ENCODE data around the gene PCBP3. TPM values are rescaled to one million over a fixed set of nuclear protein-coding genes. Genes with fewer than 3 reads are reported as not detected.

Gene PCBP3
- polyA plus RNA-seq, 1 donor (not counting 4 experiments of a cell fraction or from before 2014, with no cell fraction given): 0.25 TPM

DNA sequence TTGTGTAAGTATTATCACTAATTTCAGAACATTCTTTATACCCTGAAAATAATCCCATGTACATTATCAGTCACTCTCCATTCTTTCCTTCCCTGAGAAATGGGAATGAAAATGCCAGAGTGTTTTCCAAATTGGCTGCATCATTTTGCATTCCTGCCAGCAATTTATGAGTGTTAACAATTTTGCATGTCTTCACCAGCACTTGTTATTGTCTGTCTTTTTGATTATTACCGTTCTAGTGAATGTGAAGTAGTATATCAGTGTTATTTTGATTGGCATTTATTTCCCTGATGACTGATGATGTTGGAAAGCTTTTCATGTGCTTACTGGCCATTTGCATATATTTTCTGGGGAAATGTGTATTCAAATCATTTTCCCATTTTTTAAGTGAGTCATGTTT is 71.9 kb downstream of the PCBP3 start:
- TF ChIP-seq, protein P1, sequence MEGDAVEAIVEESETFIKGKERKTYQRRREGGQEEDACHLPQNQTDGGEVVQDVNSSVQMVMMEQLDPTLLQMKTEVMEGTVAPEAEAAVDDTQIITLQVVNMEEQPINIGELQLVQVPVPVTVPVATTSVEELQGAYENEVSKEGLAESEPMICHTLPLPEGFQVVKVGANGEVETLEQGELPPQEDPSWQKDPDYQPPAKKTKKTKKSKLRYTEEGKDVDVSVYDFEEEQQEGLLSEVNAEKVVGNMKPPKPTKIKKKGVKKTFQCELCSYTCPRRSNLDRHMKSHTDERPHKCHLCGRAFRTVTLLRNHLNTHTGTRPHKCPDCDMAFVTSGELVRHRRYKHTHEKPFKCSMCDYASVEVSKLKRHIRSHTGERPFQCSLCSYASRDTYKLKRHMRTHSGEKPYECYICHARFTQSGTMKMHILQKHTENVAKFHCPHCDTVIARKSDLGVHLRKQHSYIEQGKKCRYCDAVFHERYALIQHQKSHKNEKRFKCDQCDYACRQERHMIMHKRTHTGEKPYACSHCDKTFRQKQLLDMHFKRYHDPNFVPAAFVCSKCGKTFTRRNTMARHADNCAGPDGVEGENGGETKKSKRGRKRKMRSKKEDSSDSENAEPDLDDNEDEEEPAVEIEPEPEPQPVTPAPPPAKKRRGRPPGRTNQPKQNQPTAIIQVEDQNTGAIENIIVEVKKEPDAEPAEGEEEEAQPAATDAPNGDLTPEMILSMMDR (optimal IDR thresholded peaks at IDR 0.05 in 1 of 3, IDR thresholded peaks at IDR 0.05 in 1 of 3, conservative IDR thresholded peaks at IDR 0.05 in 1 of 3; ENCODE audit: extremely low read depth in 1 of 3, insufficient read depth in 2 of 3, low read length in 3 of 3): no peak
- no peak for TF ChIP-seq EZH2 (IDR thresholded peaks at IDR 0.05; ENCODE audit: low read length)
- Histone ChIP-seq H3K4me1 (ENCODE audit: control insufficient read depth, extremely low read depth, insufficient read depth, low read length) (no peaks in the 10 kb centered on the region), H2AFZ (ENCODE audit: control insufficient read depth, low read length) (no peak overlapping the region), H3K79me2 (ENCODE audit: control insufficient read depth, insufficient read depth, low read length) (no peaks in the 10 kb centered on the region), H3K9ac (ENCODE audit: control insufficient read depth, extremely low read depth, insufficient read depth, low read length) (no peak overlapping the region), H4K20me1 (ENCODE audit: control insufficient read depth, extremely low read depth, insufficient read depth, low read length) (no peaks in the 10 kb centered on the region), H3K36me3 (ENCODE audit: control insufficient read depth in 2 of 2, extremely low read depth in 1 of 2, insufficient read depth in 2 of 2, low read length in 2 of 2) (no peaks in the 10 kb centered on the region), H3K4me2 (ENCODE audit: control insufficient read depth, extremely low read depth, insufficient read depth, low read depth, low read length) (no peak overlapping the region), H3K27ac (ENCODE audit: control insufficient read depth, insufficient read depth, low read length) (no peak overlapping the region), H3K9me3 (ENCODE audit: control insufficient read depth, low read depth, low read length) (no peaks in the 10 kb centered on the region), H3K27me3 (ENCODE audit: control insufficient read depth, extremely low read depth, insufficient read depth, low read length) (peaks cover 6% of the 10 kb centered on the region), H3K4me3 (ENCODE audit: control insufficient read depth in 2 of 3, extremely low read depth in 1 of 3, insufficient read depth in 2 of 3, low read depth in 1 of 3, low read length in 3 of 3) (no peak overlapping the region), H3K9me1 (ENCODE audit: control insufficient read depth, extremely low read depth, insufficient read depth, low read length) (no peaks in the 10 kb centered on the region)
- FAIRE-seq (no peak), DNase-seq (ENCODE audit: low read depth, low spot score) (no peak)
- dilution Hi-C loops (cut with MboI; ENCODE audit: extremely low pct_ligation_motif_present, low sequenced_read_pairs): no loop called here

DNA sequence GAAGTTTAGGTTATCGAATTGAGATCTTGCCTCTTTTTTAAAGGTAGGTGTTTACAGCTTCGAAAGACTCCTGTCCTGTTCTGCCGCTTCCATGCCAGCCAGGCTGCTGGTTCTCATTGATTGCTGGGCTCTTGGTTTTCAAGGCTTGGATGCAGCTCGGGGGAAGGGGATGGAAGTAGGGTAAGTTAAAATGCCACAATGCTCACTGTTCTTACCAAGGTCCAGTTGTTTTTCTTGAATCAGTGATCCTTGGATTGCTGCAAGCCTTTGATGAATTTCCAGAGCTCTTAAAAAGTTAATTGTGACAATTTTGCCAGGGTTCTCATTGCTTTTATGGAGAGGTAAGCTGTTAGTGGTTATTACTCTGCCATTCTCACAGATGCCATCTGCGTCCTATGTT is 74.9 kb downstream of the PCBP3 start:
- H3K4me3 ChIP-seq (ENCODE audit: control insufficient read depth in 2 of 3, extremely low read depth in 1 of 3, insufficient read depth in 2 of 3, low read depth in 1 of 3, low read length in 3 of 3): no peak overlapping the region
- H3K4me1 ChIP-seq (ENCODE audit: control insufficient read depth, extremely low read depth, insufficient read depth, low read length): no peaks in the 10 kb centered on the region
- peaks cover 6% of the 10 kb centered on the region for H3K27me3 ChIP-seq (ENCODE audit: control insufficient read depth, extremely low read depth, insufficient read depth, low read length)
- no peak for DNase-seq (ENCODE audit: low read depth, low spot score)
- dilution Hi-C loops (cut with MboI; ENCODE audit: extremely low pct_ligation_motif_present, low sequenced_read_pairs): no loop called here
- H4K20me1 ChIP-seq (ENCODE audit: control insufficient read depth, extremely low read depth, insufficient read depth, low read length): no peaks in the 10 kb centered on the region
- no peak overlapping the region for H3K27ac ChIP-seq (ENCODE audit: control insufficient read depth, insufficient read depth, low read length)
- TF ChIP-seq EZH2 (IDR thresholded peaks at IDR 0.05; ENCODE audit: low read length): no peak
- TF ChIP-seq, protein P1 (optimal IDR thresholded peaks at IDR 0.05 in 1 of 3, IDR thresholded peaks at IDR 0.05 in 1 of 3, conservative IDR thresholded peaks at IDR 0.05 in 1 of 3; ENCODE audit: extremely low read depth in 1 of 3, insufficient read depth in 2 of 3, low read length in 3 of 3): no peak
- H3K79me2 ChIP-seq (ENCODE audit: control insufficient read depth, insufficient read depth, low read length): no peaks in the 10 kb centered on the region
- H3K9ac ChIP-seq (ENCODE audit: control insufficient read depth, extremely low read depth, insufficient read depth, low read length): no peak overlapping the region
- H3K36me3 ChIP-seq (ENCODE audit: control insufficient read depth in 2 of 2, extremely low read depth in 1 of 2, insufficient read depth in 2 of 2, low read length in 2 of 2): no peaks in the 10 kb centered on the region
- no peak for FAIRE-seq
- no peak overlapping the region for H2AFZ ChIP-seq (ENCODE audit: control insufficient read depth, low read length)
- H3K4me2 ChIP-seq (ENCODE audit: control insufficient read depth, extremely low read depth, insufficient read depth, low read depth, low read length): no peak overlapping the region
- no peaks in the 10 kb centered on the region for H3K9me3 ChIP-seq (ENCODE audit: control insufficient read depth, low read depth, low read length)
- no peaks in the 10 kb centered on the region for H3K9me1 ChIP-seq (ENCODE audit: control insufficient read depth, extremely low read depth, insufficient read depth, low read length)
